AG10803 (cell line): ENCODE measurements around the gene STARD9.

Source experiments
- DNase-seq: peaks from one replicate; pipeline ENCODE4 v3.0.0; 2010; ENCODE audit warnings: low read depth
- H3K4me3 ChIP-seq: 2 replicates; pipeline ENCODE4 v1.5.1; 2011; ENCODE audit warnings: mild to moderate bottlenecking, low read length, control low read depth
- CTCF ChIP-seq: conservative IDR thresholded peaks from 2 replicates; pipeline ENCODE4 v1.5.1; 2011; ENCODE audit warnings: mild to moderate bottlenecking, low read length, control low read depth, inconsistent platforms

STARD9 gene

GRCh38 chr15:42686281-42686680 is 110.9 kb downstream of the STARD9 start:
- TF ChIP-seq CTCF, result no peak
- no peak for DNase-seq
- H3K4me3 ChIP-seq, result no peak overlapping the region

- no peak for DNase-seq
- H3K4me3 ChIP-seq, result no peak overlapping the region
- TF ChIP-seq CTCF, result no peak
Measured at GRCh38 chr15:42687740-42688139, 112.3 kb downstream of the STARD9 start.

GRCh38 chr15:42688301-42688700 is 112.9 kb downstream of the STARD9 start:
- DNase-seq, result no peak
- TF ChIP-seq CTCF, result no peak
- no peak overlapping the region for H3K4me3 ChIP-seq

GRCh38 chr15:42691308-42691707 is 115.9 kb downstream of the STARD9 start:
- TF ChIP-seq CTCF, result no peak
- no peak for DNase-seq

GRCh38 chr15:42691770-42692169 is 116.4 kb downstream of the STARD9 start:
- no peak overlapping the region for H3K4me3 ChIP-seq
- DNase-seq, result no peak
- TF ChIP-seq CTCF, result no peak

More at GRCh38 chr15:42691308-42691707, 115.9 kb downstream of the STARD9 start:
- no peak overlapping the region for H3K4me3 ChIP-seq

- TF ChIP-seq CTCF, result no peak
- no peak overlapping the region for H3K4me3 ChIP-seq
- no peak for DNase-seq
Measured at GRCh38 chr15:42692536-42692935, 117.1 kb downstream of the STARD9 start.

- H3K4me3 ChIP-seq, result no peak overlapping the region
- no peak for DNase-seq
- no peak for TF ChIP-seq CTCF
Measured at GRCh38 chr15:42692997-42693396, 117.6 kb downstream of the STARD9 start.
